ENCODE measurements around the gene TTC23. TPM values are rescaled to one million over a fixed set of nuclear protein-coding genes. Genes with fewer than 3 reads are reported as not detected.

TTC23 gene
- total RNA-seq, 1 donor from 2014 or later = 32.3 TPM

DNA sequence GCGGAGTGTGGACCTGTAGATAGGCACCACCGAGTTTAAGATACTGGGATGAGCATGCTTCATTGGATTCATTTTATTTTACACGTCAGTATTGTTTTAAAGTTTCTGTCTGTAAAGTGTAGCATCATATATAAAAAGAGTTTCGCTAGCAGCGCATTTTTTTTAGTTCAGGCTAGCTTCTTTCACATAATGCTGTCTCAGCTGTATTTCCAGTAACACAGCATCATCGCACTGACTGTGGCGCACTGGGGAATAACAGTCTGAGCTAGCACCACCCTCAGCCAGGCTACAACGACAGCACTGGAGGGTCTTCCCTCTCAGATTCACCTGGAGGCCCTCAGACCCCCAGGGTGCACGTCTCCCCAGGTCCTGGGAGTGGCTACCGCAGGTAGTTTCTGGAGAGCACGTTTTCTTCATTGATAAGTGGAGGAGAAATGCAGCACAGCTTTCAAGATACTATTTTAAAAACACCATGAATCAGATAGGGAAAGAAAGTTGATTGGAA lies 115.0 kb downstream of the TTC23 start:
- Mint-ChIP-seq H3K9me3 (no peaks in the 10 kb centered on the region), H3K36me3 (peaks cover 29% of the 10 kb centered on the region), H3K27ac (no peak overlapping the region), H3K4me1 (peaks cover 18% of the 10 kb centered on the region), H3K4me3 (no peak overlapping the region), H3K27me3 (ENCODE audit: low read depth) (no peaks in the 10 kb centered on the region)
- TF ChIP-seq, protein P1, sequence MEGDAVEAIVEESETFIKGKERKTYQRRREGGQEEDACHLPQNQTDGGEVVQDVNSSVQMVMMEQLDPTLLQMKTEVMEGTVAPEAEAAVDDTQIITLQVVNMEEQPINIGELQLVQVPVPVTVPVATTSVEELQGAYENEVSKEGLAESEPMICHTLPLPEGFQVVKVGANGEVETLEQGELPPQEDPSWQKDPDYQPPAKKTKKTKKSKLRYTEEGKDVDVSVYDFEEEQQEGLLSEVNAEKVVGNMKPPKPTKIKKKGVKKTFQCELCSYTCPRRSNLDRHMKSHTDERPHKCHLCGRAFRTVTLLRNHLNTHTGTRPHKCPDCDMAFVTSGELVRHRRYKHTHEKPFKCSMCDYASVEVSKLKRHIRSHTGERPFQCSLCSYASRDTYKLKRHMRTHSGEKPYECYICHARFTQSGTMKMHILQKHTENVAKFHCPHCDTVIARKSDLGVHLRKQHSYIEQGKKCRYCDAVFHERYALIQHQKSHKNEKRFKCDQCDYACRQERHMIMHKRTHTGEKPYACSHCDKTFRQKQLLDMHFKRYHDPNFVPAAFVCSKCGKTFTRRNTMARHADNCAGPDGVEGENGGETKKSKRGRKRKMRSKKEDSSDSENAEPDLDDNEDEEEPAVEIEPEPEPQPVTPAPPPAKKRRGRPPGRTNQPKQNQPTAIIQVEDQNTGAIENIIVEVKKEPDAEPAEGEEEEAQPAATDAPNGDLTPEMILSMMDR (IDR thresholded peaks at IDR 0.05; ENCODE audit: unreplicated experiment) = no peak
- DNase-seq (ENCODE audit: low spot score in 2 of 2, unreplicated experiment in 2 of 2) = no peak

DNA sequence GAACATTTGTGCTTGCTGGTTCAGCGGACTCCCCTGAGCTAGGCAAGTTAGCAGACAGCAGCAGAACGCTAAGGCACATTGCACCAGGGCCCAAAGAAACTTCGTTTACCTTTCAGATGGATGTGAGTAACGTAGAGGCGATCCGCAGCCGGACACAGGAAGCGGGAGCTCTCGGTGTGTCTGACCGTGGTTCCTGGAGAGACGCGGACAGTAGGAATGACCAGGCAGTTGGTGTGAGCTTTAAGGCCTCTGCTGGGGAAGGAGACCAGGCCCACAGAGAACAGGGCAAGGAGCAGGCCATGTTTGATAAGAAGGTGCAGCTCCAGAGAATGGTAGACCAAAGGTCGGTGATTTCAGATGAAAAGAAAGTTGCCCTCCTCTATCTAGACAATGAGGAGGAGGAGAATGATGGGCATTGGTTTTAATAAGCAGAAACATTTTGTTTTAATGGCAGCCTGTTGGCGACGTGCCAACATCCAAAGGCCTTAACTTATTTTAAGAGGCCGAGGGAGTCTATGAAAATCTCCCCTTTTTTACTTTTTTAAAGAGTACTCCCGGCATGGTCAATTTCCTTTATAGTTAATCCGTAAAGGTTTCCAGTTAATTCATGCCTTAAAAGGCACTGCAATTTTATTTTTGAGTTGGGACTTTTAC lies 116.6 kb downstream of the TTC23 start:
- Mint-ChIP-seq H3K4me1 (peaks cover 18% of the 10 kb centered on the region), H3K36me3 (peaks cover 32% of the 10 kb centered on the region), H3K27ac (peak overlapping the region; percentile 54), H3K4me3 (no peak overlapping the region), H3K9me3 (no peaks in the 10 kb centered on the region), H3K27me3 (ENCODE audit: low read depth) (no peaks in the 10 kb centered on the region)
- DNase-seq (ENCODE audit: low spot score in 2 of 2, unreplicated experiment in 2 of 2) = peak in 1 of 2 experiments; percentile 37
- TF ChIP-seq, protein P1 (IDR thresholded peaks at IDR 0.05; ENCODE audit: unreplicated experiment) = no peak

DNA sequence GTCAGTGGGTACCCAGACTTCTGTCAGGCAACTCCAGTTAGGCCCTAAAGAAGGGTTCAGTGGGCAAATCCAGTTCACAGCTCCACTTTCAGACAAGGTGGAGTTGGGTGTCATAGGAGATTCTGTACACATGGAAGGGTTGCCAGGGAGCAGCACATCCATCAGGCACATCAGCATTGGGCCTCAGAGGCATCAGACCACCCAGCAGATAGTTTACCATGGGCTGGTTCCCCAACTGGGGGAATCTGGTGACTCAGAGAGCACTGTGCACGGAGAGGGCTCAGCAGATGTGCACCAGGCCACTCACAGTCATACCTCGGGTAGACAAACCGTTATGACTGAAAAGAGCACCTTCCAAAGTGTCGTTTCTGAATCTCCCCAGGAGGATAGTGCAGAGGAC lies 117.3 kb downstream of the TTC23 start:
- Mint-ChIP-seq H3K27me3 (ENCODE audit: low read depth) (no peaks in the 10 kb centered on the region), H3K36me3 (peaks cover 25% of the 10 kb centered on the region), H3K27ac (no peak overlapping the region), H3K4me3 (no peak overlapping the region), H3K9me3 (no peaks in the 10 kb centered on the region), H3K4me1 (peaks cover 18% of the 10 kb centered on the region)
- TF ChIP-seq, protein P1 (IDR thresholded peaks at IDR 0.05; ENCODE audit: unreplicated experiment) = no peak
- DNase-seq (ENCODE audit: low spot score in 2 of 2, unreplicated experiment in 2 of 2) = no peak

DNA sequence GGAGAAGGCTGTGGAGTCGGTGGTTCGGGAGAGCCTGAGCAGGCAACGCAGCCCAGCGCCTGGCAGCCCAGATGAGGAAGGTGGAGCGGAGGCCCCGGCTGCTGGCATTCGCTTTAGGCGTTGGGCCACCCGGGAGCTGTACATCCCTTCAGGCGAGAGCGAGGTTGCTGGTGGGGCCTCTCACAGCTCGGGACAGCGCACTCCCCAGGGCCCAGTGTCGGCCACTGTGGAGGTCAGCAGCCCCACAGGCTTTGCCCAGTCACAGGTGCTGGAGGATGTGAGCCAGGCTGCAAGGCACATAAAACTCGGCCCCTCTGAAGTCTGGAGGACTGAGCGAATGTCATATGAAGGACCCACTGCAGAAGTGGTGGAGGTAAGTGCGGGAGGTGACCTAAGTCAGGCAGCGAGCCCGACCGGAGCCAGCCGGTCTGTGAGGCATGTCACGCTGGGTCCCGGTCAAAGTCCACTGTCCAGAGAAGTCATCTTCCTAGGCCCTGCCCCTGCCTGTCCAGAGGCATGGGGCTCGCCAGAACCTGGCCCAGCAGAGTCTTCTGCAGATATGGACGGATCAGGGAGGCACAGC lies 117.8 kb downstream of the TTC23 start:
- no peak overlapping the region for H3K27ac Mint-ChIP-seq
- DNase-seq (ENCODE audit: low spot score in 2 of 2, unreplicated experiment in 2 of 2) = peak in 1 of 2 experiments; percentile 34
- TF ChIP-seq, protein P1 (IDR thresholded peaks at IDR 0.05; ENCODE audit: unreplicated experiment) = no peak

DNA sequence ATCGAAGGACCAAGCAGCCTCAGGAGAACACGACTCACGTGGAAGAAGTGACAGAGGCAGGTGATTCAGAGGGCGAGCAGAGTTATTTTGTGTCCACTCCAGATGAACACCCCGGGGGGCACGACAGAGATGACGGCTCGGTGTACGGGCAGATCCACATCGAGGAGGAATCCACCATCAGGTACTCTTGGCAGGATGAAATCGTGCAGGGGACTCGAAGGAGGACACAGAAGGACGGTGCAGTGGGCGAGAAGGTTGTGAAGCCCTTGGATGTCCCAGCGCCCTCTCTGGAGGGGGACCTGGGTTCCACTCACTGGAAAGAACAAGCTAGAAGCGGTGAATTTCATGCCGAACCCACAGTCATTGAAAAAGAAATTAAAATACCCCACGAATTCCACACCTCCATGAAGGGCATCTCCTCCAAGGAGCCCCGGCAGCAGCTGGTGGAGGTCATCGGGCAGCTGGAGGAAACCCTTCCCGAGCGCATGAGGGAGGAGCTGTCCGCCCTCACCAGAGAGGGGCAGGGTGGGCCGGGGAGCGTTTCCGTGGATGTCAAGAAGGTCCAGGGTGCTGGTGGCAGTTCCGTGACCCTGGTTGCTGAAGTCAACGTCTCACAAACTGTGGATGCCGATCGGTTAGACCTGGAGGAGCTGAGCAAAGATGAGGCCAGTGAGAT lies 118.5 kb downstream of the TTC23 start:
- DNase-seq (ENCODE audit: low spot score in 2 of 2, unreplicated experiment in 2 of 2) = peak in 1 of 2 experiments; percentile 27
- Mint-ChIP-seq H3K27ac (no peak overlapping the region), H3K4me1 (peaks cover 28% of the 10 kb centered on the region), H3K36me3 (peaks cover 18% of the 10 kb centered on the region), H3K27me3 (ENCODE audit: low read depth) (no peaks in the 10 kb centered on the region), H3K9me3 (no peaks in the 10 kb centered on the region), H3K4me3 (no peak overlapping the region)
- TF ChIP-seq, protein P1 (IDR thresholded peaks at IDR 0.05; ENCODE audit: unreplicated experiment) = no peak

More for the DNA sequence above, 117.8 kb downstream of the TTC23 start:
- Mint-ChIP-seq H3K4me3 (no peak overlapping the region), H3K36me3 (peaks cover 21% of the 10 kb centered on the region), H3K4me1 (peaks cover 22% of the 10 kb centered on the region), H3K27me3 (ENCODE audit: low read depth) (no peaks in the 10 kb centered on the region), H3K9me3 (no peaks in the 10 kb centered on the region)

Data from mesothelial cell of epicardium (in vitro differentiated cells).